GM12892 (cell line): ENCODE data around the gene ARID1B.

Source experiments
- POLR2A ChIP-seq: IDR thresholded peaks from 2 replicates; pipeline ENCODE4 v1.6.1; 2011; ENCODE audit warnings: low read depth, low read length, control low read depth
- POLR2AphosphoS5 ChIP-seq: IDR thresholded peaks from 2 replicates; pipeline ENCODE4 v1.6.1; 2011; ENCODE audit warnings: low read depth, low read length, control low read depth

GRCh38 chr6:156955494-156956183 lies 178.5 kb downstream of the ARID1B start:
- TF ChIP-seq POLR2A (no peak), POLR2AphosphoS5 (no peak)
